Esophagus (tissue), 2 donors: ENCODE measurements around the gene AUH. TPM values are rescaled to one million over a fixed set of nuclear protein-coding genes. Genes with fewer than 3 reads are reported as not detected.
"Not testable (repeated sequence)": the region's sequence is repeated elsewhere in the genome, so short reads cannot be mapped to it uniquely, and the experiment has no call there.

Experiments used
- H3K27ac ChIP-seq, 2 donors: one replicate each; pipeline ENCODE4 v1.5.1; 2013; ENCODE audit warnings: low read depth in 2 of 2, mild to moderate bottlenecking in 2 of 2, inconsistent platforms in 1 of 2, low read length in 1 of 2, moderate library complexity in 1 of 2
- H3K27me3 ChIP-seq, 2 donors: one replicate each; pipeline ENCODE4 v1.6.1; 2013; ENCODE audit warnings: low read length in 2 of 2, control low read depth in 1 of 2, mild to moderate bottlenecking in 1 of 2; ENCODE audit not compliant: insufficient read depth in 2 of 2, control insufficient read depth in 1 of 2
- H3K36me3 ChIP-seq, 2 donors: one replicate each; pipeline ENCODE4 v1.6.1; 2013; ENCODE audit warnings: low read length in 1 of 2; ENCODE audit not compliant: control insufficient read depth in 2 of 2, insufficient read depth in 2 of 2
- H3K4me1 ChIP-seq, 2 donors: one replicate each; pipeline ENCODE4 v1.6.1; 2013; ENCODE audit warnings: low read length in 1 of 2; ENCODE audit not compliant: control insufficient read depth in 2 of 2, insufficient read depth in 2 of 2
- H3K4me3 ChIP-seq, 2 donors: one replicate each; pipeline ENCODE4 v1.5.1; 2013; ENCODE audit warnings: low read length in 2 of 2, mild to moderate bottlenecking in 2 of 2, low read depth in 1 of 2, moderate library complexity in 1 of 2
- H3K9me3 ChIP-seq, 2 donors: one replicate each; pipeline ENCODE4 v1.6.1; 2013; ENCODE audit warnings: mild to moderate bottlenecking in 2 of 2, low read depth in 1 of 2, low read length in 1 of 2, moderate library complexity in 1 of 2; ENCODE audit not compliant: control insufficient read depth in 2 of 2, insufficient read depth in 1 of 2
- WGBS, 2 donors: extraction: QIAGEN DNeasy Blood & Tissue Kit; methylation state at CpG; one replicate each; pipeline ENCODE4 v1.1.7; 2013; 5-methylcytosine and 5-hydroxymethylcytosine counted together
- polyA plus RNA-seq, 2 donors: library from polyadenylated mRNA; stranded (reverse); fragments of 200-250 nt; gene quantifications; one replicate each; pipeline ENCODE4 v1.2.3, GENCODE V29; 2013
- donor health status: healthy with polysubstance abuse.
- donor health status: Bipolar disorder and iron deficiency.

Gene AUH
- polyA plus RNA-seq, 2 donors: 7.2 to 11.5 TPM

DNA sequence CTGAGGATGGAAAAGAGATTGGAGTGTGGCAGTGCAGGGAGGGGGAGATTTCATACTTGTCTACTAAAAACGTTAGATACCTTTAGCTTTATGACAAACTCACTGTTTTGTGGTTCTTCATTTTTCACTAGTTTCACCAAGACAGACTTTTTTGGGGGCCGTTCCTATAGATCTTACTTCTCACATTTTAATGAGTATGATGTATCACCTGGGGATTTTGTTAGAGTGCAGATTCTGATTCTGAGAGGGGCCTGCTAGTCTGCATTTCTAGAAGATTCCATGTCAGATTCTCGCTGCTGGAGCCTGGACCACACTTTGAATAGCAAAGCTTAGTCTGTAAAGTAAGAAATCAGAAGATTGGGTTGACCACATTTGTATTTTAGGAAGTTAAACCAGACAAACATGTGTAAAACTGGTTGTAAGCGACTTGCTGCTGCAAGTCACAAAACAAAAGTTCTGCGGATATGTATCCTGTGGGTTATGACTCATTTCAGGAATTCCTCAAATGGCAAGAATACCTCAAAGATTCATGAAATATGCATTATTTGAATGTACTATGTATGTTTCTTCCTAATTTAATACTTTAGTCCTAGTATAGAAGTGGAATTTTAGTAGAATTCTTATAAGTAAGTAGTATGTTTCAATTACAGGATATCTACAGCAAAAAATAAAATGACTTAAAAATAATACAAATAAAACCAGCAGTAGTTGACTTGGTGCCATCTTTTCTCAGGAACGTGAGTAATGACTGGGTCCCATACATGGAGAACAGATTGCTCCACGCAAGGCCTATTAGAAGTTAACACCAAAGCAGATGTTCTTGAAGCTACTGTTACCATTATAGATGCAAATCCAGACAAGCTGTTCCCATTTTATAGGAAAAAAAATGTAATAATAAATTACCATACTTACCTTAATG is 34.1 kb upstream of the AUH start:
- Histone ChIP-seq H3K9me3 (no peaks in the 10 kb centered on the region), H3K27me3 (no peaks in the 10 kb centered on the region), H3K4me3 (no peak overlapping the region), H3K27ac (no peak overlapping the region), H3K36me3 (no peaks in the 10 kb centered on the region), H3K4me1 (no peaks in the 10 kb centered on the region)
- WGBS, 2 donors: 39 to 53% methylated on average over 7 of the region's 7 CpGs

DNA sequence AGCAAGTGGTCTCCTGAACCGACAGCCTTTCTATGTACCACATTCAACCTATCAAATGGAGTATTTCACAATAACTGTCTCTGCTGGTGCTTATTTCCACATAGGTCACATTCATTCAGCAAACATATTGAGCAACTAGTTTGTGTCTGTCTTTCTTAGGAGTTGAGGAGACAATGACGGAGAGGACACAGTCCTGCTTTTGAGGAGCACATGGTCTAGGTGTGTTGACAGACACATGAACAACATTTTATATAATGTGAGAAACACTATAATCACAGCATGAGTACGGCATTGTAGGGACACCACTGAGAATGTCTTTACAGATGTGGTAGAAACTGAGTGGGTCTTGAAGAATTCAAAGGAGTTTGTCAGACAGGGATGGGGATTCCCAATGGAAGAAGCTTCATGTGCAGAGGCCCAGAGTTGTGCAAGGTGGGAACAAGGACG is 33.4 kb upstream of the AUH start:
- WGBS, 2 donors: 69 to 71% methylated on average over 4 of the region's 4 CpGs

DNA sequence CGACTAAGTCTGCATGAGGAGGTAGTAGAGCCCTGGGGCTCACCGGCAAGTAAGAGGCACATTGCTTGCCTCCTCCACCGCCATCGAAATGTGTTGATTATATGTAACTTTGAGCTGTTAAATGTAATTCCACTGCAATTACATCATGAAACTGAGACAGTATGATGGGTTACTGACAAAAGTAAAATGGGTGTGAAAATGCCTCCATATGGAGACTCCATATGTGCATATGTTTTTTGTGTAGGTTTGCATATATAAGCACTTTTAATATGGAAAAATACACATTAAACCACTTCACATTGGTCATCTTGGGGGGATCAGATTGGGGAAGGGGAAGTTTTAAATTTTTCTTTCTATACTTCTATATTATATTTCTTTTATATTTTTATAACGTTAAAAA is 32.1 kb upstream of the AUH start:
- Histone ChIP-seq H3K27ac (no peak overlapping the region), H3K4me3 (no peak overlapping the region), H3K27me3 (no peaks in the 10 kb centered on the region), H3K4me1 (no peaks in the 10 kb centered on the region), H3K9me3 (no peaks in the 10 kb centered on the region), H3K36me3 (no peaks in the 10 kb centered on the region)
- 99% methylated on average over 5 of the region's 5 CpGs for WGBS, 2 donors

More for the DNA sequence above, 33.4 kb upstream of the AUH start:
- Histone ChIP-seq H3K4me1 (no peaks in the 10 kb centered on the region), H3K9me3 (no peaks in the 10 kb centered on the region), H3K36me3 (no peaks in the 10 kb centered on the region), H3K27me3 (no peaks in the 10 kb centered on the region), H3K27ac (no peak overlapping the region), H3K4me3 (no peak overlapping the region)

DNA sequence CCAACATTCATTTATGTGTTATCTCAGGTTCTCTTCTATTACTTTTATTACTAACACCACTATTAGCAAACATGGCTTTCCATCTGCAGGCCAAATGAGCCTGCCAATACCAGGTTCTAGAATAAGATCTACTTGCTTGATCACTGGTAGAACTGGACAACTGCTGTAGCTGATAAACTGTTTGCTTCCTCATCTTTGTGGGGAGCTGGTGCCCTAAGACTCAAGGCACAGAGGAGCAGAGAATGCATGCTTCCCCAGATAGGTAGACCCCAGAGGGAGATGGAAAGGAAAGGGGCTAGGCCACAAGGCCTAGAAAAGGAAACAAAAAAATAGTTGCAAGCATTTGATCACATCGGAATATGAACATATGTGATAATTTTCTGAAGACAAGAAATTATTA is 30.7 kb upstream of the AUH start:
- Histone ChIP-seq H3K36me3 (no peaks in the 10 kb centered on the region), H3K9me3 (no peaks in the 10 kb centered on the region), H3K4me3 (no peak overlapping the region), H3K27me3 (no peaks in the 10 kb centered on the region), H3K4me1 (no peaks in the 10 kb centered on the region), H3K27ac (no peak overlapping the region)
- 85 to 89% methylated on average over 1 of the region's 1 CpG for WGBS, 2 donors

DNA sequence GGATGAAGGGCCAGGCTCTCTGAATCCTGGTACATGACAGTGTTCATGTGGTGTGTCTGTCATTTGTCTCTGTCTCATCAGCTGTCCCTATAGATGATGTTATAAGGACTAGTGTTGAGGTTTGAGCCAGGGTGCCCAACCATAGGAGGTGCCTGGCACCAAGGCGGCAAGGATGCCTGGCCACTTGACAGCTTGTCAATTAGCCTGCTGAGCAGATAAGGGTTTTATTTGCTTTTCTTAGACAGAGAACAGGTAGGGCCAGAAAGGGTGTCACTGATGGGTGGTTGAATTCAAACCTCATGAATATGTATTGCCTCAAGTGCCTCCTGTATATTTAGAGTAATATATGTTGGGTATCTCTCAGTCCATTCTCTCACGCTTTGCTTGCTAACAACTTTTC is 30.1 kb upstream of the AUH start:
- Histone ChIP-seq H3K4me1 (no peaks in the 10 kb centered on the region), H3K9me3 (no peaks in the 10 kb centered on the region), H3K36me3 (no peaks in the 10 kb centered on the region), H3K27me3 (no peaks in the 10 kb centered on the region), H3K27ac (no peak overlapping the region), H3K4me3 (no peak overlapping the region)
- 72 to 87% methylated on average over 2 of the region's 2 CpGs for WGBS, 2 donors

DNA sequence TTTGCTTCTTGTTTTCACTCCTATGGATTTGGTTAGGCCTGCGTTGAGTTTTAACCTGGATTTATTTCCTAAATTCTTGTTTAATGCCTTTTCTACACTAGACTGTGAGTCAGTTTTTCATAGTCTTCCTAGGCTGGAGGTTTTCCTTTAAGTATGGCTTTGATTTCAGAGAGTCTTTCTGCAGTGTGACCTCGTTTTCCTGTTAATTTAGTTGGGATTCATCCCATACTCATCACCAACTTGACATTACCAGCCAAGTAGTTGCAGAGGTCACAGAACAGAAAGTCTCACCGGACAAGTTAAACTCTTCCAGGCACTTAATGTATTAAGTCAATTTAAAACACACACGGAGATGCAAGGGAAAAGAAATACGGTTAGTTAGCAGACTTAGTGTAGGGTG is 29.7 kb upstream of the AUH start:
- 73 to 76% methylated on average over 5 of the region's 5 CpGs for WGBS, 2 donors
- Histone ChIP-seq H3K27ac (no peak overlapping the region), H3K4me3 (no peak overlapping the region), H3K4me1 (no peaks in the 10 kb centered on the region), H3K36me3 (no peaks in the 10 kb centered on the region), H3K9me3 (no peaks in the 10 kb centered on the region), H3K27me3 (no peaks in the 10 kb centered on the region)

DNA sequence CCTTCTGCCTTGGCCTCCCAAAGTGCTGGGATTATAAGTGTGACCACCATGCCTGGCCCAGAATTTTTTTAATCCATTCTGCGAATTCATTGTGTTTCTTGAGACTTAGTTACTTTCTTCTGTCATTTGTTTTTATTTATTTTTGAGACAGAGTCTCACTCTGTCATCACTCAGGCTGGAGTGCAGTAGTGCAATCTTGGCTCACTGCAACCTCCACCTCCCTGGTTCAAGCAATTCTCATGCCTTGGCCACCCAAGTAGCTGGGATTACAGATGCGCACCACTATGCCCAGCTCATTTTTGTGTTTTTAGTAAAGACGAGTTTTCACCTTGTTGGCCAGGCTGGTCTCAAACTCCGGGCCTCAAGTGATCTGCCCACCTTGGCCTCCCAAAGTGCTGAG is 28.0 kb upstream of the AUH start:
- H3K9me3 ChIP-seq, H3K27me3 ChIP-seq, H3K4me1 ChIP-seq, H3K4me3 ChIP-seq, H3K36me3 ChIP-seq, H3K27ac ChIP-seq: not testable (repeated sequence)
- WGBS, 2 donors: 91 to 95% methylated on average over 4 of the region's 4 CpGs

DNA sequence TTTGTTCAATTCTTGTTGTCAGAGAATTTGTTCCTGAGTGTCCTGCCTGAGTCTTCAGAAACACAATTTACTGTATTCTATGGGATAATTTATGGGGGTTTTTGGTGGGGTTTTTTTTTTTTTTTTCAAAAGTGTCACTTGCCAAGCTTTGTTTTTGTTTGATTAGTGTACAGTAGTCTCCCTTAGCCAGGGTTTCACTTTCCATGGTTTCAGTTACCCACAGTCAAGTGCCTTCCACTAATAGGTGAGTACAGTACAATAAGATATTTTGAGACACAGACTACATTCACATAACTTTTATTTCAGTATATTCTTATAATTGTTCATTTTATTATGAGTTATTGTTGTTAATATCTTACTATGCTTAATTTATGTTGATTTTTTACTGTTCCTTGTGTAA is 25.0 kb upstream of the AUH start:
- no peaks in the 10 kb centered on the region for H3K36me3 ChIP-seq
- H3K9me3 ChIP-seq: no peaks in the 10 kb centered on the region
- no peaks in the 10 kb centered on the region for H3K27me3 ChIP-seq
- H3K4me1 ChIP-seq: no peaks in the 10 kb centered on the region
- no peak overlapping the region for H3K27ac ChIP-seq
- H3K4me3 ChIP-seq: no peak overlapping the region

DNA sequence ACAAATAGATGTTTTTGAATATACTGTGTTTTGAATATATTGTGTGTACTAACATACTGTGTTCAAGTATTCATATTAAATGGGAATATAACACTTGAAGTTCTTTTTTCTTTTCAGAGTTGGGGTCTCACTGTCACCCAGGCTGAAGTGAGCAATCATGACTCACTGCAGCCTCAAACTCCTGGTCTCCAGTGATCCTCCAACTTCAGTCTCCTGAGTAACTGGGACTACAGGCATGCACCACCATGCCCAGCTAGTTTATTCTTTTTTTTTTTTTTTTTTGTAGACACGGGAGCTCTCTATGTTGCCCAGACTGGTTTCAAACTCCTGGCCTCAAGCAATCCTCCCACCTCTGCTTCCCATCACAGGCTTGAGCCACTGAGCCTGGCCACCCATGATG is 23.2 kb upstream of the AUH start:
- WGBS, 2 donors: 47 to 63% methylated on average over 1 of the region's 1 CpG
- no peak overlapping the region for H3K4me3 ChIP-seq
- H3K27ac ChIP-seq: no peak overlapping the region
- H3K27me3 ChIP-seq: no peaks in the 10 kb centered on the region
- H3K9me3 ChIP-seq: no peaks in the 10 kb centered on the region
- no peaks in the 10 kb centered on the region for H3K4me1 ChIP-seq
- H3K36me3 ChIP-seq: no peaks in the 10 kb centered on the region

DNA sequence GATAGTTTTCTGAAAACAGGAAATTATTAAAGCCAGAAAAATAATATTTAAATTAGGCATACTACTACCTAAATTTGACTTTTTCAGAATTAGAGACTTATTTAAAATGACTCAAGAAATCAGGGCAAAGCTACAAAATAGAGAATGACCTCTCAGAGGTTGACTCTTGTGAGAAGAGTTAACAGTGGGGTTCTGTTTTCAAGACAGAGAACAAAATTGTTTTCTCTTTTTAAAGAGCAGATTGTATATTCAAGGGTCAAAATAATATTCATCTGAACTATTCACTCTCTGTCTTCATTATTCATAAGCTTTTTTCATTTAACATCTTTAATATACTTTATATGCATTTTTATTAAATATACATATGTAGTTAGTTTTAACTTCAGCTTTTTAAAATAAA is 21.9 kb upstream of the AUH start:
- Histone ChIP-seq H3K9me3 (no peaks in the 10 kb centered on the region), H3K4me3 (no peak overlapping the region), H3K4me1 (no peaks in the 10 kb centered on the region), H3K27ac (no peak overlapping the region), H3K36me3 (no peaks in the 10 kb centered on the region), H3K27me3 (no peaks in the 10 kb centered on the region)
